ENCODE results near the gene LHFPL3. TPM values are rescaled to one million over a fixed set of nuclear protein-coding genes. Genes with fewer than 3 reads are reported as not detected.
"Not testable (repeated sequence)": the region's sequence is repeated elsewhere in the genome, so short reads cannot be mapped to it uniquely, and the experiment has no call there.

Gene LHFPL3
- total RNA-seq, 1 donor from 2014 or later: not detected

- DNase-seq (ENCODE audit: low read depth, low spot score): no peak
Measured at GRCh38 chr7:104894726-104895521, 566.5 kb downstream of the LHFPL3 start.

DNA sequence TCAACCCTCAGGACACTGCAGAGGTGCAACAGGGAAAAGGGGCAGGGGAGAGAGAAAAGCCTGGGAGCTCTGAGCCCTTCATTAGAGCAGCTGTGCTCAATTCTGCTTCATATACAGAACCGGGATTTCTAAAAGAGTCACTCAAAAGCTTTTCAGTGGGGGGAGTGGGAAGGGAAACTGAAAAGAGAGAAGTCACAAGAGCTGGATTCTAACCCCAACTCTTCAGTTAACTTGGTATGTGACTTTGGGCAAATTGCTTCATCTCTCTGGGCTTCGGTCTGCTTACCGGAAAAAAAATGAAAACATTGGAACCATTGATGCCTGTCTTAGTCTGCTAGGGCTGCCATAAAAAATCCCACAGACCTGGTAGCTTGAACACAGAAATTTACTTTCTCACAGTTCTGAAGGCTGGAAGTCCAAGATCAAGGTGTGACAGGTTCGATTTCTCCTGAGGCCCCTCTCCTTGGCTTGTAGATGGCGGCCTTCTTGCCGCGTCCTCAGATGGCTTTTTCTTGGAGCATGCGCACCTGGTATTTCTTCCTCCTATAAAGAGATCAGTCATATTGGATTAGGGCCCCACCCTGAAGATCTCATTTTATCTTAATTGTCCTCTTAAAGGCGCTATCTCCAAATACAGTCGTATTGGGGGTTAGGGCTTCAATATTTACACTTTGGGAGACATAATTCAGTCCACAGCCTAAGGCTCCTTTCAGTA lies 567.3 kb downstream of the LHFPL3 start:
- no peak for DNase-seq (ENCODE audit: low read depth, low spot score)

DNA sequence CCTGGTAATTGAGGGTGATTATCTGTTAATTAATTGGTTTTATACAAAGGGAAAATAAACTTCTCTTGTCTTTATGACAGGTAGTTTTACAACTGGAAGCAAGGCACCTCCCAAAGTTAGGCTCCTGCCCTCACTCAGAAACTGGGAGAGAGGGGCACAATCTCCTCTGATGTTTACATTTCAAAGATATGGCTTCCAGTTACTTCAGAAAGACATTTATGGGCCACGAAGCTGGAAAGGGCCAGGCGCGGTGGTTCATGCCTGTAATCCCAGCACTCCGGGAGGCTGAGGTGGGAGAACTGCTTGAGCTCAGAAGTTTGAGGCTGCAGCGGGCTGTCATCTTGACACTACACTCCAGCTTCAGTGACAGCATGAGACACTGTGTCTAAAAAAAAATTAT lies 570.0 kb downstream of the LHFPL3 start:
- no peak for DNase-seq (ENCODE audit: low read depth, low spot score)

DNA sequence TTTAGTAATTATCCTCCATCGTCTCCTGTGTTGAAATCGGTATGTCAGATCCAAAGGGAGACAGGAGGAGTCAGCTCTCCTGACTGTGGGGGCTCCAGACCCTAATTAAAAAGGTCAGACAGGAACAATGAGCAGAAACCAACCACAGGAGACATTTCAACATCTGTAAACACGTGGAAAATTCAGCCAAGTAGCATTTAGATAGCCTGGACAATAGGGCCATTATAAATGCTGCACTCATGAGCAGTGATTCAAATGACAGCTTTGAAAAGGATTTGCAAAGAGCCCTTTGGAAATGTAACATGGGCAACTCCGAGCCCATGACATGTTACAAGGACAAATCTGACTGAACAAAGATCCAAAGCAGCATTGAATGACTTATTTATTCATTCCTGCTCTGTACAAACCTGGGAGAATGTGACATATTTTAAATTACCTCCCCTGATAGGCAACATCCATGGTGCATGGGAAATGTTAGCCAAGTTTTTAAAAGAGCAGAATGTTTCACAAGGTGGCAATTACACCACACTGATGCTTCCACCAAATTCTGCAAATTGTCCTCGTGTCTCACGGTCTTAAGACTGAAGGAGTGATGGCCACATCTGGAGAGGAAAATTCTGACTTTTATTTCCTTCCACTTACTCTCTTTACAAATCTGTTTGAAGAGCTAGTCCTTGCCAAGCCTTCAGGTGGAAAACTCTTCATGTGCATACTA lies 572.3 kb downstream of the LHFPL3 start:
- no peak for DNase-seq (ENCODE audit: low read depth, low spot score)

GRCh38 chr7:104901240-104901619 lies 572.8 kb downstream of the LHFPL3 start:
- DNase-seq (ENCODE audit: low read depth, low spot score): no peak

DNA sequence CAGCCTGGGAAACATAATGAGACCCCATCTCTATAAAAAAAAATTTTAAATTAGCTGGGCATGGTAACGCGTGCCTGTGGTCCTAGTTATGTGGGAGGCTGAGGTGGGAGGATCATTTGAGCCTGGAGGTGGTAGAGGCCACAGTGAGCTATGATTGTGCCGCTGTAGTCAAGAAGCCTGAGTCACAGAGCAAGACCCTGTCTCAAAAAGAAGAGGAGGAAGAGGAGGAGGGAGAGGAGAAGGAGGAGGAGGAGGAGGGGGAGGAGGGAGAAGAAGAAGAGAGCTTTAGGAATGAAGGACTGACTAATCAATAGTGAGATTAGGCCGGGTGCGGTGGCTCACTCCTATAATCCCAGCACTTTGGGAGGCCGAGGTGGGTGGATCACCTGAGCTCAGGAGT lies 573.8 kb downstream of the LHFPL3 start:
- no peak for DNase-seq (ENCODE audit: low read depth, low spot score)

- no peak for DNase-seq (ENCODE audit: low read depth, low spot score)
Measured at GRCh38 chr7:104903044-104903443, 574.6 kb downstream of the LHFPL3 start.

DNA sequence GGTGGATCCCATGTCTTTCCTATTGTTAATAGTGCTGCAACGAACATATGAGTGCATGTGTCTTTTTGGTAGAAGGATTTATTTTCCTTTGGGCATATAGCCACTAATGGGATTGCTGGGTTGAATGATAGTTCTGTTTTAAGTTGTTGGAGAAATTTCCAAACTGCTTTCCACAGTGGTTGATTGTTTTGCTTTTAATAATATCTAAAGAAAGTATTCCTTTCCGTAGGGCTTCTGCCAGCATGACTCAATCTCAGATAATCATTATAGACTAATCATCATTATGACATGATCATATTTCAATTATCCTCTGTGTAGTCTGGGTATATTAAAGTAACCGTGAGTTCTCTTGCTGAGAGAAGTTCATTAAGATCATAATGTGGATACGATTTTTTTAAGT lies 575.4 kb downstream of the LHFPL3 start:
- no peak for DNase-seq (ENCODE audit: low read depth, low spot score)

DNA sequence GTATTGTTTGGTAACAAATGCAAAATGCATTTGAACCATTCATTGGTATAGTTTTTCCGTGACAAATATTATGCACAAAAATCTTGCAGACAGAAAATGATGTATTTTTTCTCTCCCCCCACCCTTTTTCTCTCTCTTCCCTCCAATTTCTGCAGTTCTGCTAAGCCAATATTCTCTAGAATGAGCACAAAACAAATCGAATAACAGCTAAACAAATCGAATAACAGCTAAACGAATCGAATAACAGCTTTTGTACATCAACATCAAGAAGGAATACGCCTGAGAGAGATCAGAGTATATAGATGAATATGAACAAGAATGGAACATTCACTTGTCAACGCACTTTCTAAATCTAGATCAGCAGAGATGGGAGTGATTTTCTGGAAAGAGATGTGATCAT lies 577.6 kb downstream of the LHFPL3 start:
- DNase-seq (ENCODE audit: low read depth, low spot score): no peak

DNA sequence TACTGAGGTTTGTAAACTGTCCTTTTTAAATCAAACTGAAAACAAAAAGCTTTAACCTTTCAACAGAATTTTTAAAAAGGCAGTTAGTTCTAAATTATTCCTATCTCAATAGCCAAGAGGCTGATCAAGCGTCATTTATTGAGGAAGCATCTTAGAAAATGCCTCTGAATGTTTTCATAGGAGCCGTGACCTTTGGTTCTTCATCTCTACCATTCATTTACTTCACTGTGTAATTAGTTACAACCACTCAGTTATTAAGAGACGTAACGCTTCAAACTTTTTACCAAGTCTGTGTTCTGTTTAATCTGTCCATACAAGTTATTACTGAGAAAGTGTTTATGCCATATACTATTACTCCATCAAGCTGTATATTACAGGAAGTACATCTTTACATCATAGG lies 578.2 kb downstream of the LHFPL3 start:
- DNase-seq (ENCODE audit: low read depth, low spot score): no peak

DNA sequence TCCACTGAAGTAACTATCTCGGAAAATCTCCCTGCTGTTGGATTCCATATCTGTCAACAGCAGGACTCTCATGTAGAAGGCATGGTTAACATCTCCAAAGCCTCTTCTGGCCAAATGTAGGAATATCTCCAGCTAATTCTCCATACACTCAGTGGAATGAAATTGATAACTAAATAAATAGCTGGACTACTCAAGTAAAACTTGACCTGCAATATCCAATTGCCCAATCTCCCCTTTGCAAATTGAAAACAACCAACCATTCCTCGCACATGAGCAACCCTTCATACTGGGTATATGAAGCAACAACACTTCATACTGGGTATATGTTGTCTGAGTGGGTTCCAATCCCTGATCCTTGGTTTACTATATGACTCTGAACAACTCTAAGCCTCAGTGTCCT lies 580.2 kb downstream of the LHFPL3 start:
- DNase-seq (ENCODE audit: low read depth, low spot score): no peak

- no peak for DNase-seq (ENCODE audit: low read depth, low spot score)
Measured at GRCh38 chr7:104909096-104909495, 580.7 kb downstream of the LHFPL3 start.

- DNase-seq (ENCODE audit: low read depth, low spot score): no peak
Measured at GRCh38 chr7:104914421-104914820, 586.0 kb downstream of the LHFPL3 start.

DNA sequence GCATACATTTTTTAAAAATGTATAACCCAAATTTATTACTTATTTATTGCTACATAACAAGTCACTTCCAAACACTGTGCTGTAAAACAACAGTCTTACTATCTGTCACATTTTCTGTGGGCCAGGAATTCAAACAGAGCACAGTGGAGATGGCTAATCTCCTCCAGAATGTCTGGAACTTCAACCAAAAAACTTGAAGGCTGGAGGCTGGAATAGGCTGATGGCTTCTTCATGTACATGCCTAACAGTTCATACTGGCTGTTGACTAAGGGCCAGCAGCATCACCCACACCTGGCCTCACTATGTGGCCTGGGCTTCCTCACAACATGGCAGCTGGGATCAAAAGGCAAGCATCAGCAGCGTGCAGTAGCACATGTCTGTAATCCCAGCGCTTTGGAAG lies 593.2 kb downstream of the LHFPL3 start:
- no peak for DNase-seq (ENCODE audit: low read depth, low spot score)

GRCh38 chr7:104922182-104923009 lies 594.0 kb downstream of the LHFPL3 start:
- DNase-seq (ENCODE audit: low read depth, low spot score): peak; percentile 13

DNA sequence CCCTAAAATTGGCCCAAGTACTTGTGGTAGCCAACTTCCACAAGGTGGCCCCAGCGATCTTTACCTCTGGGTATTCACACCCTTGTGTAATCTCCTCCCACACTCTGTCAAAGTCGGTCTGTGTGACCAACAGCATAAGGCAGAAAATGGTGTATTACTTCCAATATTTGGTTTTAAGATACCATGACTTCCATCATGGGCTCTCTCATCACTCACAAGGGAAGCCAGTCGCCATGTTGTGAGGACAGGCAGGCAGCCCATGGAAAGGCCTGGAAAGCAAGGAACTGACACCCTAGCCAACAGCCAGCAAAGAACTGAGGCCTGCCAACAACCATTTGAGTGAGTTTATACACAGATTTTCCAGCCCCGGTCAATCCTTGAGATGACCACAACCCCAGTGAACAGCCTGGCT lies 594.6 kb downstream of the LHFPL3 start:
- peak; percentile 85 for DNase-seq (ENCODE audit: low read depth, low spot score)

- not testable (repeated sequence) for DNase-seq (ENCODE audit: low read depth, low spot score)
Measured at GRCh38 chr7:104926189-104926588, 597.8 kb downstream of the LHFPL3 start.

- no peak for DNase-seq (ENCODE audit: low read depth, low spot score)
Measured at GRCh38 chr7:104926601-104927041, 598.2 kb downstream of the LHFPL3 start.

DNA sequence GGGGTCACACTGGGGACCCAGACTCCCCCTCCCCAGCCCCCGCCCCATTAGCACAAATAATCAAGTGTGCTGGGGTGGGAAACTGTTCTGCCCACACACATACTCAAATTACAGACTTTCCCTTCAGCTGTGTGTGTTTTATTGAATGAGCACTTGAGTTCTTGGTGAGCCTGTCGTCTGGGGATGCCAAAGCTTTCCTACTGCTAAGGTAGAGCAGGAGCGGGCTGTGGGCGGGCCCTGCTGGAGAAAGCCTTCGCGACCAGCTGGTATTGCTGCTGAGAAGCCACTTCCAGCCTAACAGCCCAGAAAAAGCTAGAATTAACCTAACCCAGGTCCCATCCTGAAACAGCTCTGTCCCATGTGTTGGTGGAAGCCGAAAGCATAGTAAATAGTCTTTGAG lies 598.7 kb downstream of the LHFPL3 start:
- DNase-seq (ENCODE audit: low read depth, low spot score): no peak

DNA sequence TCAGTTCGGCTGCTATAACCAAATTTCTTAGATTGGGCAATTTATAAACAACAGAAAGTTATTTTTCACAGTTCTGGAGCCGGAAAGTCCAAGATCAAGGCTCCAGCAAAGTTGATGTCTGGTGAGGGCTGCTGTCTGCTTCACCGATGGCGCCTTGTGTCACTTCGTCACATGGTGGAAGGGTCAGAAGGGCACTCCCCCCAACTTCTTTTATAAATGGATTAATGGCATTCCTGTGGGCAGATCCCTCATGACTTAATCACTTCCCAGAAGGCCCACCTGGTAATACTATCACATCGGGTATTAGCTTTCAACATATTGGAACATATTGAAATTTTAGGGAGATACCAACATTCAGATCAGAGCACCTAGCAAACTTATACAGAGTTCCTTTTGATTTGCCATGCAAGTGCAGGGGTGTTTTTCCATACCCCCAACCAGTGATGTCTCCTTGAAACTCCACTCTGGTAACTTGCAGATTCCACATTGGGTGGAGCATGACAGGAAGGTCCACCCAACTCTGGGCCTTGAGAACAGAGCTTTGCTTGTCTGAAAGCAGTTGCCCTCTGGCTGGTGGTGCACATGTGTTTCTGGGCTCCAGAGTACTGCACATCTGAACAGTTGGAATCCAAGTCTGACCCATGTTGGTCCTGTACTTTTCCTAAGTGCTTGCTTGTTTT lies 600.5 kb downstream of the LHFPL3 start:
- DNase-seq (ENCODE audit: low read depth, low spot score): no peak

GRCh38 chr7:104929921-104930320 lies 601.5 kb downstream of the LHFPL3 start:
- no peak for DNase-seq (ENCODE audit: low read depth, low spot score)

Measured in pulmonary artery endothelial cell (primary cell).